Ishikawa (cell line): ENCODE measurements around the gene SMARCA4.

Experiments
- CEBPB ChIP-seq: IDR thresholded peaks from 2 replicates; pipeline ENCODE4 v1.6.1; 2012
- EGR1 ChIP-seq: IDR thresholded peaks from 2 replicates; pipeline ENCODE4 v1.6.1; 2012
- EP300 ChIP-seq: IDR thresholded peaks from 2 replicates; pipeline ENCODE4 v1.6.1; 2012; ENCODE audit warnings: borderline replicate concordance
- NFIC ChIP-seq: IDR thresholded peaks from 2 replicates; pipeline ENCODE4 v1.6.1; 2012
- RAD21 ChIP-seq: IDR thresholded peaks from 2 replicates; pipeline ENCODE4 v1.6.1; 2012; ENCODE audit warnings: low read depth
- TAF1 ChIP-seq: IDR thresholded peaks from 2 replicates; pipeline ENCODE4 v1.6.1; 2012; ENCODE audit warnings: low read depth, mild to moderate bottlenecking
- TCF12 ChIP-seq: IDR thresholded peaks from 2 replicates; pipeline ENCODE4 v1.6.1; 2012; ENCODE audit warnings: low read depth
- YY1 ChIP-seq: IDR thresholded peaks from 2 replicates; pipeline ENCODE4 v1.6.1; 2012; ENCODE audit warnings: low read depth
- ZBTB7A ChIP-seq: IDR thresholded peaks from 2 replicates; pipeline ENCODE4 v1.6.1; 2012; ENCODE audit warnings: low read depth
- TF ChIP-seq, protein P1 (sequence below): IDR thresholded peaks from 2 replicates; pipeline ENCODE4 v1.6.1; 2012
- TF ChIP-seq, protein P2 (sequence below): IDR thresholded peaks from 2 replicates; pipeline ENCODE4 v1.6.1; 2012; ENCODE audit warnings: low read depth, mild to moderate bottlenecking

DNA sequence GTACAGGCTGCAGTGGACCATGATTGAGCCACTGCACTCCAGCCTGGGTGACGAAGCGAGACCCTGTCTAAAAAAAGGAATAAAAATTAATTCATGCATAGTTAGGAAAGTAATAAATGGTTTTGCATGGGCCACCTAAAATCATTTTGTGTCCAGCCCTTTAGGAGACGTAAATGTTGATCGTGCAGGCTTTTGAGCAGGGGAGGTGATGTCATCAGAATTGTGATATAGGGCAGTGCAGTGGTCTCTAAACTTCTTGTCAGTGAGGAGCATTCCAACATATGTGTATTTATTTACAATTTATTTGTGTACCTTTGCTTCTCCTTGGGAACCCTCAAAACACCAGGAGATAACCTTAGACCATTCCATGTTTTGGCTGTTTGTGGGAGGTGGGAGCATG is 3.0 kb downstream of the SMARCA4 start:
- TF ChIP-seq, protein P1, sequence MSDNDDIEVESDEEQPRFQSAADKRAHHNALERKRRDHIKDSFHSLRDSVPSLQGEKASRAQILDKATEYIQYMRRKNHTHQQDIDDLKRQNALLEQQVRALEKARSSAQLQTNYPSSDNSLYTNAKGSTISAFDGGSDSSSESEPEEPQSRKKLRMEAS: no peak
- TF ChIP-seq TCF12 (no peak), ZBTB7A (no peak), YY1 (no peak), EP300 (no peak), NFIC (no peak), CEBPB (no peak), TAF1 (no peak), EGR1 (no peak), RAD21 (no peak)
- TF ChIP-seq, protein P2, sequence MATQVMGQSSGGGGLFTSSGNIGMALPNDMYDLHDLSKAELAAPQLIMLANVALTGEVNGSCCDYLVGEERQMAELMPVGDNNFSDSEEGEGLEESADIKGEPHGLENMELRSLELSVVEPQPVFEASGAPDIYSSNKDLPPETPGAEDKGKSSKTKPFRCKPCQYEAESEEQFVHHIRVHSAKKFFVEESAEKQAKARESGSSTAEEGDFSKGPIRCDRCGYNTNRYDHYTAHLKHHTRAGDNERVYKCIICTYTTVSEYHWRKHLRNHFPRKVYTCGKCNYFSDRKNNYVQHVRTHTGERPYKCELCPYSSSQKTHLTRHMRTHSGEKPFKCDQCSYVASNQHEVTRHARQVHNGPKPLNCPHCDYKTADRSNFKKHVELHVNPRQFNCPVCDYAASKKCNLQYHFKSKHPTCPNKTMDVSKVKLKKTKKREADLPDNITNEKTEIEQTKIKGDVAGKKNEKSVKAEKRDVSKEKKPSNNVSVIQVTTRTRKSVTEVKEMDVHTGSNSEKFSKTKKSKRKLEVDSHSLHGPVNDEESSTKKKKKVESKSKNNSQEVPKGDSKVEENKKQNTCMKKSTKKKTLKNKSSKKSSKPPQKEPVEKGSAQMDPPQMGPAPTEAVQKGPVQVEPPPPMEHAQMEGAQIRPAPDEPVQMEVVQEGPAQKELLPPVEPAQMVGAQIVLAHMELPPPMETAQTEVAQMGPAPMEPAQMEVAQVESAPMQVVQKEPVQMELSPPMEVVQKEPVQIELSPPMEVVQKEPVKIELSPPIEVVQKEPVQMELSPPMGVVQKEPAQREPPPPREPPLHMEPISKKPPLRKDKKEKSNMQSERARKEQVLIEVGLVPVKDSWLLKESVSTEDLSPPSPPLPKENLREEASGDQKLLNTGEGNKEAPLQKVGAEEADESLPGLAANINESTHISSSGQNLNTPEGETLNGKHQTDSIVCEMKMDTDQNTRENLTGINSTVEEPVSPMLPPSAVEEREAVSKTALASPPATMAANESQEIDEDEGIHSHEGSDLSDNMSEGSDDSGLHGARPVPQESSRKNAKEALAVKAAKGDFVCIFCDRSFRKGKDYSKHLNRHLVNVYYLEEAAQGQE: no peak
